HepG2 (cell line): ENCODE data around the gene ITPR1. TPM values are rescaled to one million over a fixed set of nuclear protein-coding genes. Genes with fewer than 3 reads are reported as not detected.

Experiments
- ATAC-seq: fragments of 200-7000 bp; cut with Tn5 transposase; 3 replicates; pipeline ENCODE4 v1.9.1; 2020; ENCODE audit warnings: mild to moderate bottlenecking, moderate library complexity
- BruUV-seq: library from RNA; stranded (reverse); fragments of 400-500 nt; replicated peaks from 2 replicates; lab custom pipeline; 2021; lab: Mats Ljungman, UMichigan
- CTCF ChIA-PET: fragments of 300-600 bp; formaldehyde crosslinking; extraction: SDS; loops from one replicate; lab custom pipeline; 2021; ENCODE audit warnings: low total read pairs, inconsistent platforms, low intra/inter-chr PET ratio; lab: Yijun Ruan, JAX
- POLR2A ChIA-PET: fragments of 350-600 bp; sonication (Branson Sonifier 250); formaldehyde crosslinking; loops from one replicate; lab custom pipeline; 2020; ENCODE audit warnings: antibody characterized with exemption, inconsistent platforms; lab: Yijun Ruan, JAX
- DNase-seq: peaks from one replicate; pipeline ENCODE4 v3.0.0-alpha.2; 2015; ENCODE audit warnings: low spot score
- FAIRE-seq: peaks from 3 replicates; lab custom pipeline; 2011; peaks lifted over from hg19 to GRCh38; lab: Jason Lieb, UNC
- H2AFZ ChIP-seq: one replicate; pipeline ENCODE4 v1.6.1; 2011; ENCODE audit warnings: low read length, inconsistent platforms
- H3K27ac ChIP-seq: fragments of 300-600 bp; 3 replicates; pipeline ENCODE4 v1.8.0; 2011; ENCODE audit warnings: mixed run types, mild to moderate bottlenecking, mixed read lengths, low read length, inconsistent platforms; ENCODE audit not compliant: insufficient read depth; ENCODE audit errors: extremely low read length
- H3K27me3 ChIP-seq, 2 experiments: fragments of 200-600 bp in 1 of 2; 2 replicates in 1 of 2; 3 replicates in 1 of 2; pipeline versions ENCODE4 v1.6.0 to v1.8.0; 2011; ENCODE audit warnings: low read length in 2 of 2, mild to moderate bottlenecking in 2 of 2, moderate library complexity in 2 of 2, inconsistent platforms in 1 of 2; ENCODE audit not compliant: insufficient read depth in 2 of 2, control insufficient read depth in 1 of 2
- H3K36me3 ChIP-seq, 2 experiments: fragments of 200-600 bp in 1 of 2; replicated peaks in 1 of 2; 2 replicates in 1 of 2; 3 replicates in 1 of 2; pipeline versions ENCODE4 v1.5.1 to v1.8.0; 2011; ENCODE audit warnings: low read length in 2 of 2, inconsistent platforms in 1 of 2; ENCODE audit not compliant: insufficient read depth in 2 of 2, control insufficient read depth in 1 of 2
- H3K4me1 ChIP-seq: 2 replicates; pipeline ENCODE4 v1.5.1; 2012; ENCODE audit warnings: low read length, inconsistent platforms; ENCODE audit not compliant: insufficient read depth
- H3K4me2 ChIP-seq: 2 replicates; pipeline ENCODE4 v1.6.0; 2011; ENCODE audit warnings: low read depth, low read length, inconsistent platforms
- H3K4me3 ChIP-seq, 3 experiments: fragments of 200-600 bp in 1 of 3; sonication (generic), shearing (Covaris generic) in 1 of 3; replicated peaks in 1 of 3; 2 replicates each; pipeline ENCODE4 v1.5.1; 2011 to 2016; ENCODE audit warnings: low read length in 3 of 3, inconsistent platforms in 2 of 3, low read depth in 2 of 3, mild to moderate bottlenecking in 2 of 3, control low read depth in 1 of 3, mixed read lengths in 1 of 3; ENCODE audit not compliant: insufficient read depth in 1 of 3
- H3K79me2 ChIP-seq: one replicate; pipeline ENCODE4 v1.6.1; 2011; ENCODE audit warnings: low read length, inconsistent platforms; ENCODE audit not compliant: insufficient read depth
- H3K9ac ChIP-seq: 2 replicates; pipeline ENCODE4 v1.6.0; 2011; ENCODE audit warnings: mild to moderate bottlenecking, low read depth, low read length, inconsistent platforms; ENCODE audit not compliant: insufficient read depth
- H3K9me3 ChIP-seq: 2 replicates; pipeline ENCODE4 v1.5.1; 2012; ENCODE audit warnings: mild to moderate bottlenecking, low read length
- H4K20me1 ChIP-seq: 2 replicates; pipeline ENCODE4 v1.6.0; 2011; ENCODE audit warnings: inconsistent platforms, mild to moderate bottlenecking, low read length, moderate library complexity; ENCODE audit not compliant: insufficient read depth
- ASH2L ChIP-seq: fragments of 300-600, 200-600 bp; sonication (generic); IDR thresholded peaks from 2 replicates; pipeline ENCODE4 v1.7.0; 2017; ENCODE audit warnings: low read depth, mild to moderate bottlenecking, moderate library complexity, mixed read lengths, low read length; ENCODE audit not compliant: insufficient read length
- KDM3A ChIP-seq: IDR thresholded peaks from 2 replicates; pipeline ENCODE4 v1.6.1; 2018; ENCODE audit warnings: low read depth, missing compliant biosample characterization
- RAD51 ChIP-seq: fragments of 450-650 bp; IDR thresholded peaks from 2 replicates; pipeline ENCODE4 v1.6.1; 2016; ENCODE audit warnings: borderline replicate concordance
- TMF1 ChIP-seq: sonication (generic); formaldehyde crosslinking; IDR thresholded peaks from 2 replicates; pipeline ENCODE4 v1.8.1; 2022; ENCODE audit warnings: low read depth, missing genetic modification reagents
- ZIK1 ChIP-seq: sonication (generic); formaldehyde crosslinking; IDR thresholded peaks from 2 replicates; pipeline ENCODE4 v1.5.0; 2020; ENCODE audit warnings: mild to moderate bottlenecking, low read depth, missing genetic modification reagents, borderline replicate concordance
- WGBS: methylation state at CpG from one replicate; pipeline ENCODE4 v1.1.6; 2017; ENCODE audit warnings: low lambda C conversion rate; 5-methylcytosine and 5-hydroxymethylcytosine counted together
- in situ Hi-C: cut with HindIII; loops from 2 replicates; pipeline ENCODE4 v1.10.0; 2017; ENCODE audit warnings: low pct_unique_long_range_greater_than_20kb; ENCODE audit not compliant: extremely low pct_ligation_motif_present
- intact Hi-C: fragments of 100-400 bp; cut with micrococcal nuclease; formaldehyde crosslinking; loops from one replicate; pipeline ENCODE4 v1.10.0; 2022; ENCODE audit not compliant: unreplicated experiment
- polyA plus RNA-seq, 8 experiments: library from polyadenylated mRNA; depleted of rRNA in 3 of 8; stranded (reverse) in 7 of 8; unstranded in 1 of 8; fragments of >200 nt; fragmentation: Illumina TruSeq in 4 of 8; extraction: Trizol in 4 of 8; gene quantifications; 2 replicates each; pipeline versions ENCODE4 v1.2.1 to v1.2.3, GENCODE V29; 2011 to 2016; ENCODE audit warnings: low read depth in 4 of 8, missing spikeins in 1 of 8, mixed read lengths in 1 of 8; ENCODE audit not compliant: insufficient read depth in 1 of 8
- total RNA-seq, 5 experiments: library from RNA; depleted of rRNA; stranded (reverse); fragments of >200 nt; fragmentation: Illumina TruSeq; extraction: Trizol; gene quantifications; 2 replicates each; pipeline ENCODE4 v1.2.3, GENCODE V29; 2016; ENCODE audit warnings: low read depth in 1 of 5
- TF ChIP-seq, protein P1 (sequence below): sonication (generic); formaldehyde crosslinking; IDR thresholded peaks from 2 replicates; pipeline ENCODE4 v1.5.1; 2020; ENCODE audit warnings: missing genetic modification reagents, mild to moderate bottlenecking, borderline replicate concordance
- TF ChIP-seq, protein P2 (sequence below): sonication (generic); formaldehyde crosslinking; IDR thresholded peaks from 2 replicates; pipeline ENCODE4 v1.5.1; 2020; ENCODE audit warnings: missing genetic modification reagents, mild to moderate bottlenecking, borderline replicate concordance
- TF ChIP-seq, protein P3 (sequence below): sonication (generic); formaldehyde crosslinking; IDR thresholded peaks from 2 replicates; pipeline ENCODE4 v1.8.1; 2022; ENCODE audit warnings: mild to moderate bottlenecking, missing genetic modification reagents
- TF ChIP-seq, protein P4 (sequence below): sonication (generic); formaldehyde crosslinking; IDR thresholded peaks from 2 replicates; pipeline ENCODE4 v1.5.0; 2020; ENCODE audit warnings: mild to moderate bottlenecking, missing genetic modification reagents, borderline replicate concordance
- TF ChIP-seq, protein P5 (sequence below): IDR thresholded peaks from 2 replicates; pipeline ENCODE4 v1.6.1; 2012; ENCODE audit warnings: low read length, improper control_type of control experiment

ITPR1 gene
- total and polyA plus RNA-seq, 2 of the 13 experiments (the other 11 are each of a cell fraction or from before 2014, with no cell fraction given) = 10.0 to 11.4 TPM

DNA sequence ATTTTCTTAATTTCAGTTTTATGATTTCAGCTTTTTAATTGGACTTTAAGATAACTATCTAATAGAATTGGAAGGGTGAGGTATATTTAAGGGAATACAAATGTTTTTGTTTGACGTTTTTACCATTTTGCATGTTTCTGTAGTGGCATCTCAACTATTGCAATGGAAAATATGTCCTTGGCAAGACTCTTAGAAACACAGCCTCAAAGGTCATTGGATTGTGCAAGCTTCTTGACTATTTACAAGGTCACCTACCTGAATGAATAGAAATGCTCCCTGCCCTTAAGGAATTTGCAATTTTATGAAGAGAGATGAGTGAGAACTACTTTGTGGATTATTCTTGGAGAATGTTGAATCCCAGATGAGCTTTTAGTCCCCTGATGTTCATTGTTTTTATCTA, 43.1 kb downstream of the ITPR1 start:
- H3K9me3 ChIP-seq = no peaks in the 10 kb centered on the region
- H3K4me3 ChIP-seq = no peak overlapping the region
- no peak for ATAC-seq
- H3K4me2 ChIP-seq = no peak overlapping the region
- H3K27me3 ChIP-seq = no peaks in the 10 kb centered on the region
- no peak overlapping the region for H3K9ac ChIP-seq
- no peak overlapping the region for H3K27ac ChIP-seq
- no peaks in the 10 kb centered on the region for H3K79me2 ChIP-seq
- no peaks in the 10 kb centered on the region for H3K36me3 ChIP-seq
- no peak overlapping the region for H2AFZ ChIP-seq
- intact Hi-C loops (no loop called here), in situ Hi-C loops (no loop called here)
- BruUV-seq = no TSS peak
- WGBS = 56% methylated on average over 1 of the region's 1 CpG
- ChIA-PET POLR2A (interaction anchor here (0.9 to 1.7 kb wide), 3 partner anchors 8 to 69 kb away, joined by 3 to 5 read pairs (median 3); partner anchors contain the start of genes ITPR1 and SUMF1), CTCF (no interaction called here)
- no peaks in the 10 kb centered on the region; the same call in 1 of the 2 replicates for H4K20me1 ChIP-seq
- DNase-seq = no peak
- H3K4me1 ChIP-seq = peaks cover 33% of the 10 kb centered on the region
- FAIRE-seq = no peak
- TF ChIP-seq ZIK1 (CRISPR knock-in tag) (no peak), TMF1 (CRISPR knock-in tag) (no peak), RAD51 (no peak), KDM3A (CRISPR knock-in tag) (no peak), ASH2L (no peak)
- TF ChIP-seq, protein P1, sequence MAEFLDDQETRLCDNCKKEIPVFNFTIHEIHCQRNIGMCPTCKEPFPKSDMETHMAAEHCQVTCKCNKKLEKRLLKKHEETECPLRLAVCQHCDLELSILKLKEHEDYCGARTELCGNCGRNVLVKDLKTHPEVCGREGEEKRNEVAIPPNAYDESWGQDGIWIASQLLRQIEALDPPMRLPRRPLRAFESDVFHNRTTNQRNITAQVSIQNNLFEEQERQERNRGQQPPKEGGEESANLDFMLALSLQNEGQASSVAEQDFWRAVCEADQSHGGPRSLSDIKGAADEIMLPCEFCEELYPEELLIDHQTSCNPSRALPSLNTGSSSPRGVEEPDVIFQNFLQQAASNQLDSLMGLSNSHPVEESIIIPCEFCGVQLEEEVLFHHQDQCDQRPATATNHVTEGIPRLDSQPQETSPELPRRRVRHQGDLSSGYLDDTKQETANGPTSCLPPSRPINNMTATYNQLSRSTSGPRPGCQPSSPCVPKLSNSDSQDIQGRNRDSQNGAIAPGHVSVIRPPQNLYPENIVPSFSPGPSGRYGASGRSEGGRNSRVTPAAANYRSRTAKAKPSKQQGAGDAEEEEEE (CRISPR knock-in tag) = no peak
- TF ChIP-seq, protein P2, sequence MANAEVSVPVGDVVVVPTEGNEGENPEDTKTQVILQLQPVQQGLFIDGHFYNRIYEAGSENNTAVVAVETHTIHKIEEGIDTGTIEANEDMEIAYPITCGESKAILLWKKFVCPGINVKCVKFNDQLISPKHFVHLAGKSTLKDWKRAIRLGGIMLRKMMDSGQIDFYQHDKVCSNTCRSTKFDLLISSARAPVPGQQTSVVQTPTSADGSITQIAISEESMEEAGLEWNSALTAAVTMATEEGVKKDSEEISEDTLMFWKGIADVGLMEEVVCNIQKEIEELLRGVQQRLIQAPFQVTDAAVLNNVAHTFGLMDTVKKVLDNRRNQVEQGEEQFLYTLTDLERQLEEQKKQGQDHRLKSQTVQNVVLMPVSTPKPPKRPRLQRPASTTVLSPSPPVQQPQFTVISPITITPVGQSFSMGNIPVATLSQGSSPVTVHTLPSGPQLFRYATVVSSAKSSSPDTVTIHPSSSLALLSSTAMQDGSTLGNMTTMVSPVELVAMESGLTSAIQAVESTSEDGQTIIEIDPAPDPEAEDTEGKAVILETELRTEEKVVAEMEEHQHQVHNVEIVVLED = no peak
- TF ChIP-seq, protein P3, sequence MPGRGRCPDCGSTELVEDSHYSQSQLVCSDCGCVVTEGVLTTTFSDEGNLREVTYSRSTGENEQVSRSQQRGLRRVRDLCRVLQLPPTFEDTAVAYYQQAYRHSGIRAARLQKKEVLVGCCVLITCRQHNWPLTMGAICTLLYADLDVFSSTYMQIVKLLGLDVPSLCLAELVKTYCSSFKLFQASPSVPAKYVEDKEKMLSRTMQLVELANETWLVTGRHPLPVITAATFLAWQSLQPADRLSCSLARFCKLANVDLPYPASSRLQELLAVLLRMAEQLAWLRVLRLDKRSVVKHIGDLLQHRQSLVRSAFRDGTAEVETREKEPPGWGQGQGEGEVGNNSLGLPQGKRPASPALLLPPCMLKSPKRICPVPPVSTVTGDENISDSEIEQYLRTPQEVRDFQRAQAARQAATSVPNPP = no peak
- TF ChIP-seq, protein P4, sequence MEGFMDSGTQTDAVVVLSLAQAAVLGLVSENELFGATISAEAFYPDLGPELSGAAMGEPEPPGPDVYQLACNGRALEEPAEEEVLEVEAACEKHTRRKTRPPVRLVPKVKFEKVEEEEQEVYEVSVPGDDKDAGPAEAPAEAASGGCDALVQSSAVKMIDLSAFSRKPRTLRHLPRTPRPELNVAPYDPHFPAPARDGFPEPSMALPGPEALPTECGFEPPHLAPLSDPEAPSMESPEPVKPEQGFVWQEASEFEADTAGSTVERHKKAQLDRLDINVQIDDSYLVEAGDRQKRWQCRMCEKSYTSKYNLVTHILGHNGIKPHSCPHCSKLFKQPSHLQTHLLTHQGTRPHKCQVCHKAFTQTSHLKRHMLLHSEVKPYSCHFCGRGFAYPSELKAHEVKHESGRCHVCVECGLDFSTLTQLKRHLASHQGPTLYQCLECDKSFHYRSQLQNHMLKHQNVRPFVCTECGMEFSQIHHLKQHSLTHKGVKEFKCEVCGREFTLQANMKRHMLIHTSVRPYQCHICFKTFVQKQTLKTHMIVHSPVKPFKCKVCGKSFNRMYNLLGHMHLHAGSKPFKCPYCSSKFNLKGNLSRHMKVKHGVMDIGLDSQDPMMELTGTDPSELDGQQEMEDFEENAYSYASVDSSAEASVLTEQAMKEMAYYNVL (CRISPR knock-in tag) = no peak
- TF ChIP-seq, protein P5, sequence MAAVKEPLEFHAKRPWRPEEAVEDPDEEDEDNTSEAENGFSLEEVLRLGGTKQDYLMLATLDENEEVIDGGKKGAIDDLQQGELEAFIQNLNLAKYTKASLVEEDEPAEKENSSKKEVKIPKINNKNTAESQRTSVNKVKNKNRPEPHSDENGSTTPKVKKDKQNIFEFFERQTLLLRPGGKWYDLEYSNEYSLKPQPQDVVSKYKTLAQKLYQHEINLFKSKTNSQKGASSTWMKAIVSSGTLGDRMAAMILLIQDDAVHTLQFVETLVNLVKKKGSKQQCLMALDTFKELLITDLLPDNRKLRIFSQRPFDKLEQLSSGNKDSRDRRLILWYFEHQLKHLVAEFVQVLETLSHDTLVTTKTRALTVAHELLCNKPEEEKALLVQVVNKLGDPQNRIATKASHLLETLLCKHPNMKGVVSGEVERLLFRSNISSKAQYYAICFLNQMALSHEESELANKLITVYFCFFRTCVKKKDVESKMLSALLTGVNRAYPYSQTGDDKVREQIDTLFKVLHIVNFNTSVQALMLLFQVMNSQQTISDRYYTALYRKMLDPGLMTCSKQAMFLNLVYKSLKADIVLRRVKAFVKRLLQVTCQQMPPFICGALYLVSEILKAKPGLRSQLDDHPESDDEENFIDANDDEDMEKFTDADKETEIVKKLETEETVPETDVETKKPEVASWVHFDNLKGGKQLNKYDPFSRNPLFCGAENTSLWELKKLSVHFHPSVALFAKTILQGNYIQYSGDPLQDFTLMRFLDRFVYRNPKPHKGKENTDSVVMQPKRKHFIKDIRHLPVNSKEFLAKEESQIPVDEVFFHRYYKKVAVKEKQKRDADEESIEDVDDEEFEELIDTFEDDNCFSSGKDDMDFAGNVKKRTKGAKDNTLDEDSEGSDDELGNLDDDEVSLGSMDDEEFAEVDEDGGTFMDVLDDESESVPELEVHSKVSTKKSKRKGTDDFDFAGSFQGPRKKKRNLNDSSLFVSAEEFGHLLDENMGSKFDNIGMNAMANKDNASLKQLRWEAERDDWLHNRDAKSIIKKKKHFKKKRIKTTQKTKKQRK = no peak
